ENCODE results near the gene SMAD2. TPM values are rescaled to one million over a fixed set of nuclear protein-coding genes. Genes with fewer than 3 reads are reported as not detected.
A peak's percentile ranks its signal among the peaks of the same experiment; 100 is the strongest.

SMAD2 gene
- total RNA-seq, 2 donors from 2014 or later: 118 to 123 TPM

- ATAC-seq: no peak
- no peak for DNase-seq
- intact Hi-C loops (cut with DNase I, micrococcal nuclease): no loop called here
Measured at GRCh38 chr18:47935321-47936055, 5.0 kb upstream of the SMAD2 start.

GRCh38 chr18:47932603-47933002 is 2.1 kb upstream of the SMAD2 start:
- DNase-seq (no peak), ATAC-seq (no peak)
- intact Hi-C loops (cut with DNase I, micrococcal nuclease): no loop called here

- no peak for ATAC-seq
- no peak for DNase-seq
- intact Hi-C loops (cut with DNase I, micrococcal nuclease): no loop called here
Measured at GRCh38 chr18:47932190-47932589, 1.7 kb upstream of the SMAD2 start.

GRCh38 chr18:47931718-47932103 is 1.3 kb upstream of the SMAD2 start:
- peak; percentile 21 to 32 for DNase-seq
- no peak for ATAC-seq
- intact Hi-C loops (cut with DNase I, micrococcal nuclease): no loop called here

- intact Hi-C loops (cut with DNase I, micrococcal nuclease): no loop called here
- peak; percentile 97 to 98 for DNase-seq
- ATAC-seq: peak; percentile 83
Measured at GRCh38 chr18:47930931-47931717, 665 bp upstream of the SMAD2 start.

- ATAC-seq: peak; percentile 25
- DNase-seq: peak in 1 of 2 donors; percentile 28
- intact Hi-C loops (cut with DNase I, micrococcal nuclease): no loop called here
Measured at GRCh38 chr18:47929681-47930198, 719 bp downstream of the SMAD2 start.

- no peak for ATAC-seq
- no peak for DNase-seq
- intact Hi-C loops (cut with DNase I, micrococcal nuclease): no loop called here
Measured at GRCh38 chr18:47928466-47928865, 2.0 kb downstream of the SMAD2 start.

- intact Hi-C loops (cut with DNase I, micrococcal nuclease): no loop called here
- no peak for ATAC-seq
Measured at GRCh38 chr18:47926101-47926850, 4.2 kb downstream of the SMAD2 start.

GRCh38 chr18:47919916-47920315 is 10.5 kb downstream of the SMAD2 start:
- intact Hi-C loops (cut with DNase I, micrococcal nuclease): no loop called here

More at GRCh38 chr18:47926101-47926850, 4.2 kb downstream of the SMAD2 start:
- no peak for DNase-seq

GRCh38 chr18:47917923-47918610 is 12.4 kb downstream of the SMAD2 start:
- no peak for ATAC-seq
- intact Hi-C loops (cut with DNase I, micrococcal nuclease): no loop called here
- no peak for DNase-seq

More at GRCh38 chr18:47919916-47920315, 10.5 kb downstream of the SMAD2 start:
- ATAC-seq (no peak), DNase-seq (no peak)

GRCh38 chr18:47915930-47916329 is 14.5 kb downstream of the SMAD2 start:
- DNase-seq: no peak
- intact Hi-C loops (cut with DNase I, micrococcal nuclease): no loop called here
- no peak for ATAC-seq

GRCh38 chr18:47915229-47915628 is 15.2 kb downstream of the SMAD2 start:
- DNase-seq: no peak
- intact Hi-C loops (cut with DNase I, micrococcal nuclease): no loop called here
- ATAC-seq: no peak

- intact Hi-C loops (cut with DNase I, micrococcal nuclease): no loop called here
- DNase-seq (no peak), ATAC-seq (no peak)
Measured at GRCh38 chr18:47912794-47913585, 17.5 kb downstream of the SMAD2 start.

GRCh38 chr18:47912343-47912742 is 18.1 kb downstream of the SMAD2 start:
- ATAC-seq (peak; percentile 15), DNase-seq (no peak)
- intact Hi-C loops (cut with DNase I, micrococcal nuclease): no loop called here

- DNase-seq (no peak), ATAC-seq (peak; percentile 56)
- intact Hi-C loops (cut with DNase I, micrococcal nuclease): no loop called here
Measured at GRCh38 chr18:47911877-47912276, 18.6 kb downstream of the SMAD2 start.

- intact Hi-C loops (cut with DNase I, micrococcal nuclease): no loop called here
- peak; percentile 59 for ATAC-seq
Measured at GRCh38 chr18:47909484-47909883, 21.0 kb downstream of the SMAD2 start.

GRCh38 chr18:47908592-47908991 is 21.9 kb downstream of the SMAD2 start:
- DNase-seq (no peak), ATAC-seq (peak; percentile 72)
- intact Hi-C loops (cut with DNase I, micrococcal nuclease): no loop called here

More at GRCh38 chr18:47909484-47909883, 21.0 kb downstream of the SMAD2 start:
- DNase-seq: no peak

GRCh38 chr18:47906408-47906807 is 24.1 kb downstream of the SMAD2 start:
- DNase-seq: no peak
- no peak for ATAC-seq
- intact Hi-C loops (cut with DNase I, micrococcal nuclease): no loop called here

Measured in left colon (tissue), 2 donors.